ENCODE data around the gene ADPRHL1.

Gene ADPRHL1

GRCh38 chr13:113365583-113365970 lies 87.7 kb downstream of the ADPRHL1 start:
- FAIRE-seq: no peak

DNA sequence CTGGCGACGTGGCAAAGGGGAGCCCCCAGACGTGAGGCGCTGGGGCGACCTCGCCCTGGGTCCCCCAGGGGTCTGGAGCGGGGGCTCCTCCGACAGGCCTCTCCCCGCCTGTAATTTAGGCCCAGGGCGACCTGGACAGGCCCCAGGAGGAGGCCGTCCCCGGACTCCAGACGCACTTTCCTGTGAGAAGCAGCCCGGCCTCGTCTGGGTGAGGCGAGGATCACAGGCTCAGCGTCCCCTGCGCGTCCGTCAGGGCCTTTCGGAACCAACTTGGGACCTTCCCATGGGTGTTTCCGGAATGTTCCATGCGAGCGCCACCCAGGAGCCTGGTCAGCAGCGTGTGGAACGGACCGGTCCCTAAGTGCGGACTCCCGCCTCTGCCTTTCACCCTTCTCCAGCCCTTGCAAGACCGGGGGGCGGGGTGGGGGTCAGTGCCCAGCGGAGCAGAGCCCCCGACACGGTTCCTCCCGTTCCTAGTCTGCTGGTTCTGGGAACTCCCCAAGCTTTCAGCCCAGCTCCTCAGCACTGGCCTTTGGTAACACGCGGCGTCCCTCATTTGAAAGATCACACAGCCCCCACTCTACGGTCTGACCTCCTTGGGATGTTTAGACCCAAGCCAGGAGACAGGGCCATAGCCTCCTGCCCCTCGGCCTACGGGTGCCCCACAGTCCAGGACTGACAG lies 88.2 kb downstream of the ADPRHL1 start:
- no peak for FAIRE-seq

- FAIRE-seq: no peak
Measured at GRCh38 chr13:113364311-113364889, 88.9 kb downstream of the ADPRHL1 start.

DNA sequence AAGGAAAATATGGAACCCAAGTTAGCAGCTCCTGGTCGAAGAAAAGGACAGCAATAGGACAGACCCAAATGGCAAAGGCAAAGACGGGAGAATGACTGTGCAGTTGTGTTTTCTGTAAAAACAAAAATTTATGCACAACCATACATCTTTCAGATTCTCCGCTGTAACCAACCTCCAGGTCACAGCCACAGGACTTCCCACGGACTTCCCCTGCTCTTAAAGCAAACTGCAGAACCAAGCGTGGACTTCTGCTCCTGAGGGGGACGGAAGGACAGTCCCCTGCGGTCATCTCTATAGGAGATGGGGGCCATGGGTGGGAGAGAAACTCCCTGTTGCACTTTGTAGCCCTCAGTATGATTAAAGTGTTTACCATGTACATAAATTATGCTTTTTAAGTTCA lies 91.9 kb downstream of the ADPRHL1 start:
- no peak for FAIRE-seq

DNA sequence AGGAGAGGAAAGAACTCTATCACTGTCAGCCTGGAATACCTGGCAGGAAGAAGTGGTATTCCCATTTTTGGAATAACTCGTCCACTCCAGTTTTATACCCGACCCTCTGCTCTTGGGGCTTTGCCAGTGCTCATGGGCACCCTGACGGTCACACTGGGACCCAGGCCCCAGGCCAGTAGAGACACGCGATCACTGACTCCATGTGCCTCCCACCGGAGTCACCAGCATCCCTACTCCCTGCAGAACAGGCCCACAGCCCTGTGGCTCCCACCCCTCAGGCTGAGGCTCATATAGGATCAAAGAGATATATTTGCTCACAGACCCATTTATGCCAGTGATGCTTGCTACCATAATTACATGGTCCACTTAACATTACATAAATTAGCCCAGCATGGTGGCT lies 92.8 kb downstream of the ADPRHL1 start:
- FAIRE-seq: no peak

GRCh38 chr13:113359571-113359970 lies 93.7 kb downstream of the ADPRHL1 start:
- no peak for FAIRE-seq

- FAIRE-seq: no peak
Measured at GRCh38 chr13:113358653-113359190, 94.6 kb downstream of the ADPRHL1 start.

DNA sequence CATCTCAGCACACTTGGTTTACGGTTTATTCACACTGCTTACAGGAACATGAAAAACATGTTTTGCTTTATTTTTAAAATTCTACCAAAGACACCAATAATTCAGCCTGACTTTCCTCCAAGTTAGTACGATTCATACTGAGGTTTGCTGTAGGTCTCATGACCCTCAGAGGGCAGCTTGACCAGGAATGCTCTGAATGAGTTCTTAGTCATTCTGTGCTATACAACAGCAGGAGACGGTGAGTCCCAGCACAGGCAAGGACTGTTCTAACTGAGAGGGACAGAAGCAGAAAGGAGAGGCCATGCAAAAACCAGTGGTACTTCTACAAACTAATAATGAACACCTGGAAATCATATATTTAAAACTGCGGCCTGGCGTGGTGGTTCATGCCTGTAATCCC lies 95.8 kb downstream of the ADPRHL1 start:
- no peak for FAIRE-seq

- FAIRE-seq: no peak
Measured at GRCh38 chr13:113356596-113356995, 96.7 kb downstream of the ADPRHL1 start.

- FAIRE-seq: no peak
Measured at GRCh38 chr13:113355621-113356020, 97.7 kb downstream of the ADPRHL1 start.

- no peak for FAIRE-seq
Measured at GRCh38 chr13:113354831-113355610, 98.3 kb downstream of the ADPRHL1 start.

- no peak for FAIRE-seq
Measured at GRCh38 chr13:113353254-113353653, 100.0 kb downstream of the ADPRHL1 start.

GRCh38 chr13:113351514-113352026 lies 101.7 kb downstream of the ADPRHL1 start:
- FAIRE-seq: no peak

DNA sequence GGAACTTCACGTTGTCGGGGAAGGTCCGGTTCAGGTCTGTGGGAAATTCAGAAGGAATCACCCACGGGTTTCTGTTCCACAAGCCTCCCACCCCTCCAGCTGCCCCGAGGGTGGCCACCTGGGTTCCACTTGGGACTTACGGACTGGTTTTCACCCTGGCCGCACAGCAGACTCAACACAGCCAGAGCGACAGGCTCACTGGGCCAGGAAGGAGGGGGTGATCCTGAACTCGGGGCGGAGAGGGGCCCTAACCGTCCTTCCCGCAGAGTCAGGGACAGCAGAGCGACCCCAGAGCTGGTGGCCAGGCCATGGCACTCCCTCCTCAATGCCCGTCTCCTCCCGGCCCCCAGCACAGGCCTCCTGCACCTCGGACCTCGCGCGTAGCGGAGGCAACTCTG lies 102.4 kb downstream of the ADPRHL1 start:
- no peak for FAIRE-seq

- no peak for FAIRE-seq
Measured at GRCh38 chr13:113350065-113350937, 103.0 kb downstream of the ADPRHL1 start.

Data from islet of Langerhans (tissue), 1 donor.